Thymus (tissue), 11 donors: ENCODE data around the gene MAP3K4. TPM values are rescaled to one million over a fixed set of nuclear protein-coding genes. Genes with fewer than 3 reads are reported as not detected.

Source experiments
- DNase-seq, 9 donors: peaks; one replicate each; pipeline ENCODE4 v3.0.0-alpha.2; 2013; ENCODE audit warnings: low spot score in 9 of 9, low read depth in 6 of 9, missing footprints in 1 of 9
- H3K27ac ChIP-seq, 2 donors: one replicate each; pipeline ENCODE4 v1.5.1; 2013; ENCODE audit warnings: control low read depth in 1 of 2, low read depth in 1 of 2, low read length in 1 of 2, mild to moderate bottlenecking in 1 of 2, moderate library complexity in 1 of 2
- H3K27me3 ChIP-seq, 2 donors: one replicate each; pipeline ENCODE4 v1.5.1; 2013; ENCODE audit warnings: low read length in 1 of 2; ENCODE audit not compliant: control insufficient read depth in 2 of 2, insufficient read depth in 1 of 2
- H3K36me3 ChIP-seq, 2 donors: one replicate each; pipeline ENCODE4 v1.5.1; 2013; ENCODE audit warnings: low read length in 1 of 2, mild to moderate bottlenecking in 1 of 2, moderate library complexity in 1 of 2; ENCODE audit not compliant: control insufficient read depth in 2 of 2, insufficient read depth in 2 of 2
- H3K4me1 ChIP-seq, 2 donors: one replicate each; pipeline ENCODE4 v1.5.1; 2013; ENCODE audit warnings: low read length in 2 of 2; ENCODE audit not compliant: control insufficient read depth in 2 of 2, insufficient read depth in 2 of 2
- H3K4me3 ChIP-seq, 2 donors: one replicate each; pipeline ENCODE4 v1.5.1; 2013; ENCODE audit warnings: low read length in 2 of 2, control low read depth in 1 of 2, mild to moderate bottlenecking in 1 of 2
- H3K9me3 ChIP-seq, 2 donors: one replicate each; pipeline ENCODE4 v1.5.1; 2013; ENCODE audit warnings: low read length in 1 of 2, mild to moderate bottlenecking in 1 of 2; ENCODE audit not compliant: control insufficient read depth in 2 of 2, insufficient read depth in 1 of 2
- WGBS: extraction: QIAGEN DNeasy Blood & Tissue Kit; methylation state at CpG from one replicate; pipeline ENCODE4 v1.1.7; 2013; 5-methylcytosine and 5-hydroxymethylcytosine counted together
- polyA plus RNA-seq: library from polyadenylated mRNA; stranded (reverse); fragments of 200-250 nt; gene quantifications from one replicate; pipeline ENCODE4 v1.2.3, GENCODE V29; 2013
- total RNA-seq: library from RNA; stranded (reverse); fragments of 120-200 nt; gene quantifications from one replicate; pipeline ENCODE4 v1.2.4, GENCODE V29; 2013
- donor health status: healthy.

MAP3K4 gene
- total and polyA plus RNA-seq, 2 donors, result 25.1 to 26.7 TPM

DNA sequence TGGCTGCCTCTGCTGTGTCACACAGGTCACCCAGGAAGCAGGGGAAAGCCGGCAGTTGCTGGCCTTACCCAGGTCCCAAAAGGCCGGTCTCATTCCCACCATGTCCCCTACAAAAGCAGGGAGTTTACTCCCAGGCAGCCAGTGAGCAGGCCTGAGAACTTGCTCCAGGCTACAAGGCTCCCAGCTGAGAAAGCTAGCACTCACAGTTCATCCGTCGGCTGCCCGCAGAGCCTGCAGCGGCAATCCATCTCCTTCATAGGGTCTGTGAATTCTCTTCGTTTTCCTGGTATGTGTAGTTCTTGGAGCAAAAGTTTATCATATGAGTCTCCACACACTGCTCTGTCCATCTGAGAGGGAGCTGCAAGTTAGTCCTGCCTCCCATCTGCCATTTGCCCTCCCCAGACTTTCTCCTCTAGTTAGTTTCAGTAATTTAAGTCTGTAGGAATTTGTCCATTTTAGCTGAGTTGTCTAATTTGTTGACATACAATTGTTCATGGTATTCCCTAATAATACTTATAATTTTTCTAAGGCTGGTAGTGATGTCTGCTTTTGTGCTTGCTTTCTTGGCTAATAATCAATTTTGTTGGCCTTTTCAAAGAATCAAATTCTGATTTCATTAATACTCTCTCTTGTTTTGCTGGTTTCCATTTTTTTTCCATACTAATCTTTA lies 135.6 kb downstream of the MAP3K4 start:
- Histone ChIP-seq H3K4me3 (no peak overlapping the region), H3K27ac (no peak overlapping the region), H3K36me3 (peaks cover 3 to 9% of the 10 kb centered on the region in 2 donors), H3K4me1 (no peaks in the 10 kb centered on the region), H3K27me3 (no peaks in the 10 kb centered on the region), H3K9me3 (no peaks in the 10 kb centered on the region)
- 97% methylated on average over 7 of the region's 7 CpGs for WGBS
- DNase-seq, result no peak

DNA sequence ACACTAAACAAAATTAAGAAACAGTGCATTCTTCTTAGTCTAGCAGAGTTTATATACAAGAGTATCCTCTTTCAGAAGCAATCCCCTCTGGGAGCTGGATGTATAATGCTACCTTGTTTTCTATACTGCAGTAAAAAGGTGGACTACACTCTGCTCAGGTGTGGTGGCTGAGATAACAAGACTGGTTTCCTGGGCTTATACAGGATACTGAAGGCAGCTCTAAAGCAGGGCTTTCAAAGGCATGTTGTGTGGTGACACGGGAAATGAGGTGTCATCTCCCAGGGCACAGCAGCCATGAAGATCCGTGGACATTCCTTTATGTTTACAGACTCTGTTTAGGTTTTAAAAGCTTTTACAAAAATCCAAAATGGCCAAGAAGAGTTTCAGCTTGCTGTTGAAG lies 136.7 kb downstream of the MAP3K4 start:
- DNase-seq, result no peak
- no peaks in the 10 kb centered on the region for H3K27me3 ChIP-seq
- H3K4me3 ChIP-seq, result no peak overlapping the region
- H3K4me1 ChIP-seq, result no peaks in the 10 kb centered on the region
- H3K36me3 ChIP-seq, result peaks cover 3 to 6% of the 10 kb centered on the region in 2 donors
- H3K9me3 ChIP-seq, result peaks cover 0 to 3% of the 10 kb centered on the region in 2 donors
- 92% methylated on average over 2 of the region's 2 CpGs for WGBS
- H3K27ac ChIP-seq, result no peak overlapping the region

DNA sequence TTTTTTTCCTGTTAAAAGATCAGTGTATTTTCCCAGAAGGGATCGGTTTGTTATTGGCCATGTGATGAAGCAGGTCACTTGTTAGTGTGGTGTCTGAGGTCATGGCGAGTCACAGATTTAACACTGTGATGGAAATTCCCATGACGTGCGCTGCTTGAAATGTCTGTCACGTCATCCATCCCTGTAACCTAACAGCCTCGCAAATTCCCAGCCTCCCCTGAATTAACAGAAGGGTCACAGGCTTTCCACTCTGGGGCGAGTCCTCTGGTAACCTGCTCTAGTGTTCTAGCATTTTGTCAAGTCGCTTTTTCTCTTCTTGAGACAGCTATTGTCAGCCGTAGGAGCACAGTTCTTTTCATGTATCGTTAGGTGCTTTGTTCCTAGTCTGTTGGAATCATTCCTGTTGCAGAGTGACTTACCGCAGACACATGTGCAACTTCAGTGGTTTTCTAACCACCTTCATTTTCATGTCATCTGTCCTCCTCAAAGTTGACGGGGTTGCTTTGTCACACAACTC lies 137.2 kb downstream of the MAP3K4 start:
- no peak overlapping the region for H3K27ac ChIP-seq
- DNase-seq, result peak in 2 of 9 donors; percentile 7 to 37
- H3K4me3 ChIP-seq, result no peak overlapping the region
- no peaks in the 10 kb centered on the region for H3K27me3 ChIP-seq
- peaks cover 0 to 3% of the 10 kb centered on the region in 2 donors for H3K9me3 ChIP-seq
- WGBS, result 92% methylated on average over 12 of the region's 12 CpGs
- H3K4me1 ChIP-seq, result no peaks in the 10 kb centered on the region
- peaks cover 6% of the 10 kb centered on the region in 2 donors for H3K36me3 ChIP-seq

DNA sequence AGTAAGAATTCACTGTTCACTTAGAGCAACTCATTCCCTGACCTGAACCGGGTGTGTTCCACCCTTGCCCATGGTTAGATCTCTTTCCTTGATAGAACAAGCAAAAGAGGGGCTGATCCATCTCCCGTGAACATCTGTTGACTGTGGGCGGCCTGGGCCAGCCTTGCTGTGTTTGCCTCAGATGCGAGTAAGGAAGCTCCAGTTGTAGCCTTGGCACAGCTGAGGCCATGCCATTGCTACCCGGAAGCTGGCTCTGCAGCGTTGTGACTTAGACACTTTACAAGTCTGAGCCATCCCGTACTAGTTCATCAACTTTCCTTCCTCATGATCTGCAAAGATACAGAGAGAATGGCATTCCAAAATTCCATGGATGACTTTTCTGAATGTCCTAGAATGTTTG lies 139.0 kb downstream of the MAP3K4 start:
- Histone ChIP-seq H3K27me3 (no peaks in the 10 kb centered on the region), H3K36me3 (peaks cover 6% of the 10 kb centered on the region in 2 donors), H3K4me1 (no peaks in the 10 kb centered on the region), H3K27ac (no peak overlapping the region), H3K4me3 (no peak overlapping the region), H3K9me3 (peaks cover 0 to 3% of the 10 kb centered on the region in 2 donors)
- 98% methylated on average over 7 of the region's 7 CpGs for WGBS
- no peak for DNase-seq

DNA sequence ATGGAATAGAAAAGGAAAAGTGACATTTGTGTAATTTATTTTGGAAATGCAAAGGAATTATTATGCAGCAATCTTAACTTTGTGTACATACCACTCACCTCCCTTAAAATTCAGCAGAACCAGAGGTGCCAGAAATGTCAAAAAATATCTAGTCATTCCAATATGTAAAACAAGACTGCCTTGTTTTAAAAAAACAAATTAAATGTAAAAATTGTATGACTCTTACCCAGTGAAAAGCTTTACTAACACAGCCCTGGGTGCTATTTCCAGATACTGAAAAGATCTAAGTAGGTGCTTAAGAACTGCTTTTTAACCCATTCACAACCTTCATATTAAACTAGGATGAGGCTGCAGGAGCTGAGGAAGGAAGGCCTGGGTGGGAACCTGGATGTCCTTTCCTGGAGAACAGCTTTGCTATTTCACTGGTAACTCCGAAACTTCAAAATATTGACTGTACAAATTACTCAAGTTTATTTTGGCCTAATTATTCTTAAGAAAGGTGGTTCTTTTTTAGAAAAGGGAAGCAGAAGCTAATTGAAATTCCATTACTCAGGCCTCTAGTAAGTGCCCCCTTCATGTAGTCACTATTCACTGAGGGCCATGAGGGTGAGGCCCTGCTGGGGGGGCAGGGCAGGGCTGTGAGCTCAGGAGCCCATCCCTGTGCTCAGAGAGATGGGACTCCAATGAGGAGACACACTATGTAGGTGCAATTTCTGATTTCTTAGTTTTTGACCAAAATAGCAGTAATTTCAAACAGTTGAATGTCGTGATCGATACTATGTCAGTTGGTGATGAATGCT lies 139.6 kb downstream of the MAP3K4 start:
- H3K27me3 ChIP-seq, result no peaks in the 10 kb centered on the region
- H3K4me1 ChIP-seq, result no peaks in the 10 kb centered on the region
- no peak for DNase-seq
- no peak overlapping the region for H3K27ac ChIP-seq
- H3K9me3 ChIP-seq, result peaks cover 0 to 3% of the 10 kb centered on the region in 2 donors
- no peak overlapping the region for H3K4me3 ChIP-seq
- peaks cover 6 to 9% of the 10 kb centered on the region in 2 donors for H3K36me3 ChIP-seq
- WGBS, result 98% methylated on average over 3 of the region's 3 CpGs

DNA sequence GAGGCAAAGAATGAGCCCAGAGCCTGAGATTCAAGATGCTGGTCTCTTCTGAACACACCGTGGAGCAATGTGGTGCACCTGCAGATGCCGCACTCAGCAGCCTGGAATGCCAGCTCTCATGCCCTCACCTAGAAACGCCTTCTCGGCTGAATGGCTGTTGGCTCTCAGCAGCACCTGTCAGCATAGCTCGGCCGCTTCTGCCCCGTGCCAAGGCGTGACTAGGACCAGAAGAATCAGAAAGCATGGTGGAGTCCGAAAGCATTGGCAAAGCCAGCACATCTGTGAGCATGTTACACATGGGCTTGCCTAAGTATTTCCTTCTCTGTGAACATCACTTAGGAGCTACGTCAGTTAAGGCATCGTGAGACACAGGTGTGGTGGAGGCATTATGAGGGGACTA lies 140.8 kb downstream of the MAP3K4 start:
- 98% methylated on average over 11 of the region's 11 CpGs for WGBS

DNA sequence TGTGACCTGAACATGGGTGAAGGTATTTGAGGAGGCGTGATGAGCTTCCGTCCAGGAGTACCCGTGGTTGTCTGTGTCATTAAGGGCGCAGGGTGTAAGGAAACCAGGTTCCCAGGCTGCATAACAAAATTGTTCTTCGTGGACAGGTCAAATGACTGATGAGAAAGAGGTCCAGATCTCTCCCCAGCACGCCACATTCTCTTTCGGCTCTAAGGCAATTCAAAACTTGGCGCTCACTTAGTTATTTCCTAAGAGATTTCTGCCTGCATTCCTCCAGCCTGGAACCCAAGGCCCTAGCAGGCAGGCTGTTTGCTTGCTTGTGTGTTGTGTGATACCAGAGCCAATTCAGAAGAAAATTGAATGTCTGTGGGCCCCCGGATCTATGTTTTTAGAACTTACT lies 142.4 kb downstream of the MAP3K4 start:
- no peaks in the 10 kb centered on the region for H3K27me3 ChIP-seq
- peaks cover 0 to 3% of the 10 kb centered on the region in 2 donors for H3K9me3 ChIP-seq
- peaks cover 3 to 5% of the 10 kb centered on the region in 2 donors for H3K36me3 ChIP-seq
- H3K27ac ChIP-seq, result no peak overlapping the region
- H3K4me1 ChIP-seq, result no peaks in the 10 kb centered on the region
- no peak for DNase-seq
- no peak overlapping the region for H3K4me3 ChIP-seq
- 98% methylated on average over 9 of the region's 9 CpGs for WGBS

More for the DNA sequence above, 140.8 kb downstream of the MAP3K4 start:
- Histone ChIP-seq H3K4me1 (no peaks in the 10 kb centered on the region), H3K27me3 (no peaks in the 10 kb centered on the region), H3K4me3 (no peak overlapping the region), H3K27ac (no peak overlapping the region), H3K9me3 (peaks cover 0 to 3% of the 10 kb centered on the region in 2 donors), H3K36me3 (peaks cover 5 to 7% of the 10 kb centered on the region in 2 donors)
- DNase-seq, result no peak

DNA sequence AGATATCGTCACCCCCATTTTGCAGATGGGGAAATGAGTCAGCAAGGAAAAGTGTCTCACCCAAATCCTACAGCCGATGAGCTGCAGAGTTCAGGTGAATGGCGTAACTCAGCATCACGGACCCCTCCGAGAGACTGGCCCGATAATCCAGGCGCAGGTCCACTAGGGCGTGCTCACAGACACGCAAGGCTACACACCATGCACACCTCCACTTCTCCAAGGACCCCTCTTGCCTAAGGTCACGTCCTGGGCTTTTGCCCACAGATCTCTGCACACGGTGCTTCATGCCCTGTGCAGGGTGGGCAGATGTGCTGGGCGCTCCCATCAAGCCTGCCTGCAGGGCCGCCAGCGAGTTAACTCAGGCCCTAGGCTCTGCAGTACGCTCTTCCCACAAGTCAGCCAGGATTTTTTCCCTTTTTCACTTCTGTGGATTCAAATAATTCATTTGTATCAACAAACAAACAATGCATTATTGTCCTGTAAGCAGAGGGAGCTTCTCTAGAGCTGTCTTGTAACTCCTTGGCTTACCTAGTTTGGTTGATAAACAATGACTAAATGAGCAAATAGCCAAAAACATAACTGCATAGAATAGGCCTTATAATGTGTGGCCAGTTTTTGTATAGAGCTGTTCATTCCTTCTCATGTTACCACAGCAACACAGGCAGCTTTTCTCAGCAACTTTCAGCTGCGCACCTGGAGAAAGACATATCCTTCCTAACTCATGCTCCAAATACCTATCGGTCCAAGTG lies 143.2 kb downstream of the MAP3K4 start:
- H3K27me3 ChIP-seq, result no peaks in the 10 kb centered on the region
- no peaks in the 10 kb centered on the region for H3K4me1 ChIP-seq
- 97% methylated on average over 17 of the region's 17 CpGs for WGBS
- DNase-seq, result no peak
- H3K27ac ChIP-seq, result no peak overlapping the region
- peaks cover 0 to 3% of the 10 kb centered on the region in 2 donors for H3K9me3 ChIP-seq
- peaks cover 3 to 5% of the 10 kb centered on the region in 2 donors for H3K36me3 ChIP-seq
- H3K4me3 ChIP-seq, result no peak overlapping the region
